SU-DHL-6 (cell line): Measurements from ENCODE around the gene NDST4.

Experiments used
- EZH2phosphoT487 ChIP-seq: fragments of 200-600 bp; sonication (generic), shearing (Covaris generic); conservative IDR thresholded peaks from 2 replicates; pipeline ENCODE4 v1.6.1; 2018; ENCODE audit warnings: mild to moderate bottlenecking, antibody characterized with exemption, low read length, moderate library complexity, mixed read lengths
- TF ChIP-seq, protein P1 (sequence below): fragments of 200-600 bp; sonication (generic); IDR thresholded peaks from one replicate; pipeline ENCODE4 v1.5.1; 2017; ENCODE audit warnings: antibody characterized with exemption, mild to moderate bottlenecking, low read length, moderate library complexity; ENCODE audit not compliant: insufficient read depth, poor library complexity, severe bottlenecking

DNA sequence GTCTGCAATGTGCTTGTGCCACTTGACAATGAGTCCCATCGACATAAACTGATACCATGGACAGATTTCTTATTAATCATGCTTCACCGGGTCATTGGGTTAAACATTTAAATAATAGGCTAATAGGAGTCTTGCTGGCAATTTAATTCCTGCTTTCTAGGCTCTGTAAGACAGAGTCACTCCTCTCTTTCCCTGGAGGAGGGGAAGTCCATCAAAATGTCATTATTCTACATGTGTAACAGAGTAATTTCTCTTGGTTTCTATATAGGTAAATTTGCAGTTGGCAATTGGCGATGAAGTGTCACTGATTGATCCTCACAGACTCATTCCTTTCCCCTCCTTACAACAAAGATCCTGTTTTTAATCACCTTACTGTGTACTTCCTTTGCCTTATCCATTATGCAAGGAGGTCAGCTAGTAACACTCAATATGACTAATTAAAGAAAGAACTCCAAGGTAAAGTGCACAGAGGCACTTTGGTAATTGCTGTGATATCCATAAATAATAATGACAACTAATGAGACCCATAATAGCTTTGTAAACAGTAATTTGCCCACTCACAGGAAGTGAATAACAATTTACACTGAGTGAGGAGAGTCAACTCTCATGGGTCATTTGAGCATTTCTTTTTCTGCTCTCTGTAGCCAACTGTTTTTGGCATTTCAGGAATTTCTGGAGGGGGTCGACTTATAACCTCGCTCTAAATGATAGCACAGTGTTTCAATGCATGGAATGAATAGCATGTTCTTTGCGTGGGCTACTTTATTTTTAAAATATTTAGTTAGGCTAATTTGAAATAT is 330.8 kb downstream of the NDST4 start:
- TF ChIP-seq, protein P1, sequence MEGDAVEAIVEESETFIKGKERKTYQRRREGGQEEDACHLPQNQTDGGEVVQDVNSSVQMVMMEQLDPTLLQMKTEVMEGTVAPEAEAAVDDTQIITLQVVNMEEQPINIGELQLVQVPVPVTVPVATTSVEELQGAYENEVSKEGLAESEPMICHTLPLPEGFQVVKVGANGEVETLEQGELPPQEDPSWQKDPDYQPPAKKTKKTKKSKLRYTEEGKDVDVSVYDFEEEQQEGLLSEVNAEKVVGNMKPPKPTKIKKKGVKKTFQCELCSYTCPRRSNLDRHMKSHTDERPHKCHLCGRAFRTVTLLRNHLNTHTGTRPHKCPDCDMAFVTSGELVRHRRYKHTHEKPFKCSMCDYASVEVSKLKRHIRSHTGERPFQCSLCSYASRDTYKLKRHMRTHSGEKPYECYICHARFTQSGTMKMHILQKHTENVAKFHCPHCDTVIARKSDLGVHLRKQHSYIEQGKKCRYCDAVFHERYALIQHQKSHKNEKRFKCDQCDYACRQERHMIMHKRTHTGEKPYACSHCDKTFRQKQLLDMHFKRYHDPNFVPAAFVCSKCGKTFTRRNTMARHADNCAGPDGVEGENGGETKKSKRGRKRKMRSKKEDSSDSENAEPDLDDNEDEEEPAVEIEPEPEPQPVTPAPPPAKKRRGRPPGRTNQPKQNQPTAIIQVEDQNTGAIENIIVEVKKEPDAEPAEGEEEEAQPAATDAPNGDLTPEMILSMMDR = no peak
- TF ChIP-seq EZH2phosphoT487 = no peak
